ENCODE data around the gene OR4D11.

GRCh38 chr11:59552844-59553243, 49.5 kb downstream of the OR4D11 start:
- TF ChIP-seq CTCF (IDR thresholded peaks at IDR 0.05) = no peak
- TF ChIP-seq POLR2A (IDR thresholded peaks at IDR 0.05) = no peak
